RWPE2 (cell line): ENCODE data around the gene TMC3.
A peak's percentile ranks its signal among the peaks of the same experiment; 100 is the strongest.

ENCODE experiments used
- ATAC-seq: fragments of 200-7000 bp; cut with Tn5 transposase; 3 replicates; pipeline ENCODE4 v1.9.1; 2021; ENCODE audit warnings: low read depth
- DNase-seq: peaks from one replicate; pipeline ENCODE4 v3.0.0-alpha.2; 2020; ENCODE audit warnings: low spot score
- H3K27ac ChIP-seq: fragments of 450-650 bp; 2 replicates; pipeline ENCODE4 v1.5.1; 2017; ENCODE audit warnings: mild to moderate bottlenecking; ENCODE audit not compliant: poor library complexity, severe bottlenecking
- H3K27me3 ChIP-seq: fragments of 250-450 bp; sonication (Bioruptor Pico); 2 replicates; pipeline ENCODE4 v1.5.1; 2021; ENCODE audit warnings: mild to moderate bottlenecking, moderate library complexity; ENCODE audit not compliant: insufficient read depth, poor library complexity, severe bottlenecking
- H3K36me3 ChIP-seq: fragments of 250-450 bp; sonication (Bioruptor Pico); 2 replicates; pipeline ENCODE4 v1.5.1; 2020; ENCODE audit warnings: low read depth, mild to moderate bottlenecking, moderate library complexity
- H3K4me1 ChIP-seq: fragments of 250-450 bp; sonication (Bioruptor Pico); 2 replicates; pipeline ENCODE4 v1.5.1; 2021; ENCODE audit warnings: mild to moderate bottlenecking, moderate library complexity; ENCODE audit not compliant: insufficient read depth, poor library complexity, severe bottlenecking
- H3K4me3 ChIP-seq: fragments of 250-450 bp; sonication (Bioruptor Pico); 2 replicates; pipeline ENCODE4 v1.5.1; 2021; ENCODE audit warnings: mild to moderate bottlenecking, moderate library complexity; ENCODE audit not compliant: severe bottlenecking
- H3K9me3 ChIP-seq: fragments of 250-450 bp; sonication (Bioruptor Pico); 2 replicates; pipeline ENCODE4 v1.5.1; 2021; ENCODE audit warnings: mild to moderate bottlenecking, moderate library complexity; ENCODE audit not compliant: severe bottlenecking
- CTCF ChIP-seq: fragments of 450-650 bp; IDR thresholded peaks from one replicate; pipeline ENCODE4 v1.5.1; 2017; ENCODE audit warnings: mild to moderate bottlenecking, moderate library complexity; ENCODE audit not compliant: poor library complexity, severe bottlenecking

TMC3 gene

GRCh38 chr15:81311752-81312464 lies 62.1 kb downstream of the TMC3 start:
- H3K4me3 ChIP-seq: no peak overlapping the region
- DNase-seq: no peak
- peaks cover 36% of the 10 kb centered on the region for H3K36me3 ChIP-seq
- H3K27ac ChIP-seq: peak overlapping the region; percentile 50
- no peak for TF ChIP-seq CTCF
- H3K27me3 ChIP-seq: no peaks in the 10 kb centered on the region
- peaks cover 14% of the 10 kb centered on the region for H3K4me1 ChIP-seq
- no peak for ATAC-seq
- H3K9me3 ChIP-seq: no peaks in the 10 kb centered on the region

GRCh38 chr15:81310480-81310879 lies 63.5 kb downstream of the TMC3 start:
- no peak overlapping the region for H3K4me3 ChIP-seq
- H3K9me3 ChIP-seq: no peaks in the 10 kb centered on the region
- TF ChIP-seq CTCF: no peak
- peaks cover 14% of the 10 kb centered on the region for H3K4me1 ChIP-seq
- DNase-seq: no peak
- ATAC-seq: no peak
- H3K27me3 ChIP-seq: no peaks in the 10 kb centered on the region
- H3K36me3 ChIP-seq: peaks cover 27% of the 10 kb centered on the region
- no peak overlapping the region for H3K27ac ChIP-seq

- Histone ChIP-seq H3K4me1 (peaks cover 14% of the 10 kb centered on the region), H3K36me3 (peaks cover 27% of the 10 kb centered on the region), H3K4me3 (no peak overlapping the region), H3K27ac (no peak overlapping the region), H3K27me3 (no peaks in the 10 kb centered on the region), H3K9me3 (no peaks in the 10 kb centered on the region)
- DNase-seq (no peak), ATAC-seq (no peak)
- no peak for TF ChIP-seq CTCF
Observed at GRCh38 chr15:81309647-81310450, 64.2 kb downstream of the TMC3 start.

- Histone ChIP-seq H3K9me3 (no peaks in the 10 kb centered on the region), H3K27me3 (no peaks in the 10 kb centered on the region), H3K27ac (no peak overlapping the region), H3K4me3 (no peak overlapping the region), H3K4me1 (peaks cover 16% of the 10 kb centered on the region), H3K36me3 (peaks cover 17% of the 10 kb centered on the region)
- ATAC-seq (no peak), DNase-seq (no peak)
- TF ChIP-seq CTCF: no peak
Observed at GRCh38 chr15:81308260-81308659, 65.8 kb downstream of the TMC3 start.
